ENCODE measurements around the gene GOLGB1. TPM values are rescaled to one million over a fixed set of nuclear protein-coding genes. Genes with fewer than 3 reads are reported as not detected.
A peak's percentile ranks its signal among the peaks of the same experiment; 100 is the strongest.

Gene GOLGB1
- polyA plus RNA-seq, 2 of the 4 experiments (the other 2 are of a cell fraction) = 11.9 to 27.0 TPM

DNA sequence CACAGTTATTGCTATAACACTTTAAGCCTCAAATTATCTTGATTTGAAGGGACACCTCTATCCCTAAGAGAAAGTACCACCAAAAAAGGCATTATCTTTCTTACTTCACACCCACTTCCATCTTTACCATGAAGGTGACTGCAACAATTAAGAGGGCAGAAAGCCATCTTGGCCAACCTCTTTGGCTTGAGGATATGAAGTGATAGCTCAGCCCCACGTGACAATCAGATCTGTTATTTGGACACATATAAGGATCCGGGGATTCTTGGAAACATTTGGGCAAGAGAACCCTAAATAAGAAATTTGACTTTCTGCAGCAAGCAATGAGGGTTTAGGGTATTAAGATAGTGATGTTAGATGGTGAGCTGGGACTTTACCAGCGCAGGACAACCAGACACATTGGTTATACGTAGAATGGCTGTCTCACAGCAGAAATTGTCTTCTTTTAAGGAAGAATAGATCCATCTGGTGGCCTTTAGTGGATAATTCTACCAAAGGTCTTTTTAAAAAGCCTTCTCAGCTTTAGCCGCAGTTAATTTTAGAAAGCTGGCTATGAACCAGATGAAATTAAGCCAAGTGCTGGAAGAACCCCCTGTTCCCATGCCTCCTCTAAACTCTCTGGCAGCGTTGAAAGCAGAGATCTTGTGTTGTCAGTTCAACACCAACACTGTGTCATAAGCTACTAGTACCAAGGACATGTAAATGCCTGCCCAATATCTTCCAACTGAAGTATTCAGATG is 101.2 kb downstream of the GOLGB1 start:
- DNase-seq (ENCODE audit: low read depth in 1 of 2, low spot score in 1 of 2) (no peak), ATAC-seq (no peak), FAIRE-seq (no peak)
- peaks cover 6% of the 10 kb centered on the region; the same call in 1 of the 3 replicates for H3K4me1 ChIP-seq
- whole genome bisulfite sequencing (ENCODE audit: missing lambda C conversion rate) = 86% methylated on average over 6 of the region's 6 CpGs
- POLR2A ChIA-PET = no interaction called here
- TF ChIP-seq CEBPB (IDR thresholded peaks at IDR 0.05) = no peak
- CTCF ChIA-PET = interaction anchor here (1.1 kb wide), 1 partner anchor 705 kb away, joined by 4 read pairs; no protein-coding TSS in a partner anchor
- H3K4me2 ChIP-seq = no peak overlapping the region
- no peak overlapping the region for H3K4me3 ChIP-seq
- H3K27ac ChIP-seq = no peak overlapping the region
- no peaks in the 10 kb centered on the region for H3K9me3 ChIP-seq

DNA sequence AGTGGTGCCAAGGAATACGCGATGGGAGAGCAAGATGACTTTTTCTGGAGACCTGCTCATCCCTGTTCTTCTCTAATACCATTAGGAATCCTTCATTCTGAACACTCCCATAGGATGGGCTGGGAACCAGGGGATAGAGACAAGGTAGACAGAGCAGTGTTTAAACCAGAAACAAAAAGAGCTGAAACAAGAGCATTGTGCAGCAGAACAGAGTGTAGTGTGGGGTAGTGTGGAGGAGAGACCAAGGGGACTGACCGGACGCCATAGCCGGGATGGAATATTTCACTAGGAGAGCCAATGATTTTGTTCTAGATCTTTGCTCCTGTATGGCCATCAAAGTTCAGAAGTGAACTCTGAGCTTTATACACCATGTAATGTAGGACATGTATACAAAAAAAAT is 104.5 kb downstream of the GOLGB1 start:
- TF ChIP-seq RARB (CRISPR knock-in tag; IDR thresholded peaks at IDR 0.05) = no peak
- TF ChIP-seq, protein P1, sequence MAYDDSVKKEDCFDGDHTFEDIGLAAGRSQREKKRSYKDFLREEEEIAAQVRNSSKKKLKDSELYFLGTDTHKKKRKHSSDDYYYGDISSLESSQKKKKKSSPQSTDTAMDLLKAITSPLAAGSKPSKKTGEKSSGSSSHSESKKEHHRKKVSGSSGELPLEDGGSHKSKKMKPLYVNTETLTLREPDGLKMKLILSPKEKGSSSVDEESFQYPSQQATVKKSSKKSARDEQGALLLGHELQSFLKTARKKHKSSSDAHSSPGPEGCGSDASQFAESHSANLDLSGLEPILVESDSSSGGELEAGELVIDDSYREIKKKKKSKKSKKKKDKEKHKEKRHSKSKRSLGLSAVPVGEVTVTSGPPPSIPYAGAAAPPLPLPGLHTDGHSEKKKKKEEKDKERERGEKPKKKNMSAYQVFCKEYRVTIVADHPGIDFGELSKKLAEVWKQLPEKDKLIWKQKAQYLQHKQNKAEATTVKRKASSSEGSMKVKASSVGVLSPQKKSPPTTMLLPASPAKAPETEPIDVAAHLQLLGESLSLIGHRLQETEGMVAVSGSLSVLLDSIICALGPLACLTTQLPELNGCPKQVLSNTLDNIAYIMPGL (CRISPR knock-in tag; IDR thresholded peaks at IDR 0.05; ENCODE audit: borderline replicate concordance) = no peak
- no peak for TF ChIP-seq CBX8 (IDR thresholded peaks at IDR 0.05)
- TF ChIP-seq KDM5A (IDR thresholded peaks at IDR 0.05) = no peak
- CTCF ChIA-PET = no interaction called here
- no peak overlapping the region for H3K4me3 ChIP-seq
- 93% methylated on average over 5 of the region's 5 CpGs for WGBS (ENCODE audit: missing lambda C conversion rate)
- ATAC-seq (peak; percentile 24 to 42; a peak in 2 of 6 replicates), DNase-seq (ENCODE audit: low read depth in 1 of 2, low spot score in 1 of 2) (no peak), FAIRE-seq (no peak)
- H3K4me1 ChIP-seq = no peaks in the 10 kb centered on the region
- H3K9me3 ChIP-seq = no peaks in the 10 kb centered on the region
- no peak overlapping the region for H3K4me2 ChIP-seq
- POLR2A ChIA-PET = no interaction called here
- no peak overlapping the region for H3K27ac ChIP-seq

DNA sequence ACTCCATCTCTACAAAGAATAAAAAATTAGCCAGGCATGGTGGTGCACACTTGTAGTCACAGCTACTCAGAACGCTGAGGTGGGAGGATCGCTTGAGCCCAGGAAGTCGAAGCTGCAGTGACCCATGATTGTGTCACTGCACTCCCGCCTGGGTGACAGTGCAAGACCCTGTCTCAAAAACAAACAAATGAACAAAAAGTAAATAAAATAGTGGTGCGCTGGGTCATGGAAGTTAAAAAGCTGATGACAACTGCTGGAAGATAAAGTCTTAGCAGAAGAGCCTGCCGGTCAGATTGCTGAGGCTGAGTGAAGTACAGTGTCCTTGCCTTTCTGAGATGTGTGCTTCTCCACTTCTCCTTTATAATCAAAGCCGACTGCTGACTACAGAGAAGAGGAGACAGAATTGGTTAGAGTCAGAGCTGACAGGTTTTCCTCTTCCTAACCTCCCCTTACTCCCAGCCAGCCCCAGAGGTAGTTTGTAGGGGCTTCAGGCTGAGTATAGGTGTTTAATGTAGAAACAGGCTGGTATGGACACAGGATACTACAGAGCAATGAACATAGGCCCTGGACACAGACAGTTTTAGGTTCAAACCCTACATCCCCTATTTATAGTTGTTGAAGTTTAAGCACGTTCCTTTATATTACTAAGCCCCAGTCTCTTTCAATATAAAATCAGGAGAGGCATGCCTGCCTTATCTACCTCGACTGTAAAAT is 106.8 kb downstream of the GOLGB1 start:
- TF ChIP-seq POLR2AphosphoS2 (conservative IDR thresholded peaks at IDR 0.05; ENCODE audit: low read length) (no peak), RCOR1 (IDR thresholded peaks at IDR 0.05; ENCODE audit: low read depth, low read length) (no peak), ESRRA (IDR thresholded peaks at IDR 0.05; ENCODE audit: borderline replicate concordance, low read length) (no peak), NPAS2 (CRISPR knock-in tag; IDR thresholded peaks at IDR 0.05; ENCODE audit: borderline replicate concordance) (no peak), RAD21 (conservative IDR thresholded peaks at IDR 0.05 in 1 of 2, IDR thresholded peaks at IDR 0.05 in 1 of 2) (no peak), BHLHE40 (IDR thresholded peaks at IDR 0.05; ENCODE audit: low read depth, low read length) (no peak), SREBF2 (IDR thresholded peaks at IDR 0.05) (no peak), KDM5A (IDR thresholded peaks at IDR 0.05) (no peak), CEBPB (IDR thresholded peaks at IDR 0.05) (no peak), RFX5 (IDR thresholded peaks at IDR 0.05) (no peak), HEYL (CRISPR knock-in tag; IDR thresholded peaks at IDR 0.05) (no peak)
- TF ChIP-seq, protein P2, sequence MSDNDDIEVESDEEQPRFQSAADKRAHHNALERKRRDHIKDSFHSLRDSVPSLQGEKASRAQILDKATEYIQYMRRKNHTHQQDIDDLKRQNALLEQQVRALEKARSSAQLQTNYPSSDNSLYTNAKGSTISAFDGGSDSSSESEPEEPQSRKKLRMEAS (IDR thresholded peaks at IDR 0.05) = no peak
- FAIRE-seq = no peak
- DNase-seq (ENCODE audit: low read depth in 1 of 2, low spot score in 1 of 2) = no peak
- POLR2A ChIA-PET = no interaction called here
- WGBS (ENCODE audit: missing lambda C conversion rate) = 40% methylated on average over 9 of the region's 9 CpGs
- Histone ChIP-seq H3K9me3 (no peaks in the 10 kb centered on the region), H3K4me2 (no peak overlapping the region), H3K27ac (no peak overlapping the region), H3K4me1 (no peaks in the 10 kb centered on the region), H3K4me3 (no peak overlapping the region)
- peak; percentile 33 to 47; a peak in 3 of 6 replicates for ATAC-seq
- CTCF ChIA-PET = no interaction called here

DNA sequence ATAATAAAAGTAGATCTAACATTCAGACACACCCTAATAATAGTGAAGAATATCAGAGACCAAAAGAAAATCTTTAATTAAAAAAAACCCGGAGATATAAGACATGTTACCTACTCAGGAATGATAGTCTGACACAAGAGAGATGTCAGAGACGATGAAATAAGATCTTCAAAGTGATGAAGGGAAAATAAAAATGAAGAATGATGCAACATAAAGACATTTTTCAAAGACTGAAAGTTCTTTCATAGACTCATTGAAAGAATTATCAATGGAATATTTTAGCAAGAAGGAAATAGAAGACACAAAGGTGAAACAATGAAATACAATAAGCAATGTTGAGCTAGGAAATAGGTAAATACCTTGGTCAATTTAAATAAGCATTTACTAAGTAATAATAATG is 108.4 kb downstream of the GOLGB1 start:
- H3K4me3 ChIP-seq = no peak overlapping the region
- WGBS (ENCODE audit: missing lambda C conversion rate) = 54% methylated on average over 2 of the region's 2 CpGs
- CTCF ChIA-PET = no interaction called here
- POLR2A ChIA-PET = no interaction called here
- ATAC-seq (no peak), DNase-seq (ENCODE audit: low read depth in 1 of 2, low spot score in 1 of 2) (no peak), FAIRE-seq (no peak)
- H3K4me2 ChIP-seq = no peak overlapping the region
- no peak overlapping the region for H3K27ac ChIP-seq
- no peaks in the 10 kb centered on the region for H3K9me3 ChIP-seq
- no peaks in the 10 kb centered on the region for H3K4me1 ChIP-seq
- TF ChIP-seq HOXB13 (CRISPR knock-in tag; IDR thresholded peaks at IDR 0.05; ENCODE audit: low read depth) (no peak), CHD2 (IDR thresholded peaks at IDR 0.05; ENCODE audit: low read length, partially characterized antibody) (no peak), JUN (IDR thresholded peaks at IDR 0.05) (no peak), NPAS2 (CRISPR knock-in tag; IDR thresholded peaks at IDR 0.05; ENCODE audit: borderline replicate concordance) (no peak), EHF (CRISPR knock-in tag; IDR thresholded peaks at IDR 0.05) (no peak)
- TF ChIP-seq, protein P2 (IDR thresholded peaks at IDR 0.05) = no peak
- TF ChIP-seq, protein P3, sequence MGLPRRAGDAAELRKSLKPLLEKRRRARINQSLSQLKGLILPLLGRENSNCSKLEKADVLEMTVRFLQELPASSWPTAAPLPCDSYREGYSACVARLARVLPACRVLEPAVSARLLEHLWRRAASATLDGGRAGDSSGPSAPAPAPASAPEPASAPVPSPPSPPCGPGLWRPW (IDR thresholded peaks at IDR 0.05) = no peak
- TF ChIP-seq, protein P4, sequence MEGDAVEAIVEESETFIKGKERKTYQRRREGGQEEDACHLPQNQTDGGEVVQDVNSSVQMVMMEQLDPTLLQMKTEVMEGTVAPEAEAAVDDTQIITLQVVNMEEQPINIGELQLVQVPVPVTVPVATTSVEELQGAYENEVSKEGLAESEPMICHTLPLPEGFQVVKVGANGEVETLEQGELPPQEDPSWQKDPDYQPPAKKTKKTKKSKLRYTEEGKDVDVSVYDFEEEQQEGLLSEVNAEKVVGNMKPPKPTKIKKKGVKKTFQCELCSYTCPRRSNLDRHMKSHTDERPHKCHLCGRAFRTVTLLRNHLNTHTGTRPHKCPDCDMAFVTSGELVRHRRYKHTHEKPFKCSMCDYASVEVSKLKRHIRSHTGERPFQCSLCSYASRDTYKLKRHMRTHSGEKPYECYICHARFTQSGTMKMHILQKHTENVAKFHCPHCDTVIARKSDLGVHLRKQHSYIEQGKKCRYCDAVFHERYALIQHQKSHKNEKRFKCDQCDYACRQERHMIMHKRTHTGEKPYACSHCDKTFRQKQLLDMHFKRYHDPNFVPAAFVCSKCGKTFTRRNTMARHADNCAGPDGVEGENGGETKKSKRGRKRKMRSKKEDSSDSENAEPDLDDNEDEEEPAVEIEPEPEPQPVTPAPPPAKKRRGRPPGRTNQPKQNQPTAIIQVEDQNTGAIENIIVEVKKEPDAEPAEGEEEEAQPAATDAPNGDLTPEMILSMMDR (IDR thresholded peaks at IDR 0.05) = no peak
- TF ChIP-seq, protein P1 (CRISPR knock-in tag; IDR thresholded peaks at IDR 0.05; ENCODE audit: borderline replicate concordance) = no peak
